Right hindlimb (tissue), 1 donor: ENCODE data around the gene TPO.
"Not testable (repeated sequence)": the region's sequence is repeated elsewhere in the genome, so short reads cannot be mapped to it uniquely, and the experiment has no call there.

Experiments
- DNase-seq: peaks from one replicate; pipeline ENCODE4 v3.0.0-alpha.2; 2018

TPO gene

GRCh38 chr2:1486670-1487069, 73.4 kb downstream of the TPO start:
- DNase-seq: no peak

- DNase-seq: no peak
Observed at GRCh38 chr2:1487758-1488157, 74.5 kb downstream of the TPO start.

DNA sequence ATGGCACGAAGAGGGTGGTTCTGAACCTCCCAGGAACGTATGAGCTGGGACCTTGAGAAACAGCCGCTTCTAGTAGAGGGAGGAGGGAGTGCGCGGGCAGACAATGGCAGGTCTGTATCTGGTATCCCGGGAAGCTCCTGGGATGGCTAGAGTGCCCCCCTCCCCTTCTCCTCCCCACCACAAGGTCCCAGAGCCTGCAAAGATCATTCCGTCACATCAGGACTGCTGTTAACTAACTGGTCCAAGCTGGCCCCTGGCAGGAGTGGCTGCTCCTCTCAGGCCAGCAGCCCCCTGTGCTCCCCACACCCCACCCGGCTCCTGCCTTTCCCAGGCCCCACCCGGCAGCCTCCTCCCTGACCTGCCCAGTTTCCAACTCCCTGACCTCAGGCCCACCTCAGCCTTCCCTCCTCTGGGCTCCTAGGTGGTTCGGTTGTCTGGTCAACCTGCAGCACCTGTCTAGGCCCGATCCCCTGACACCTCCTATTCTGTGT, 75.0 kb downstream of the TPO start:
- no peak for DNase-seq

DNA sequence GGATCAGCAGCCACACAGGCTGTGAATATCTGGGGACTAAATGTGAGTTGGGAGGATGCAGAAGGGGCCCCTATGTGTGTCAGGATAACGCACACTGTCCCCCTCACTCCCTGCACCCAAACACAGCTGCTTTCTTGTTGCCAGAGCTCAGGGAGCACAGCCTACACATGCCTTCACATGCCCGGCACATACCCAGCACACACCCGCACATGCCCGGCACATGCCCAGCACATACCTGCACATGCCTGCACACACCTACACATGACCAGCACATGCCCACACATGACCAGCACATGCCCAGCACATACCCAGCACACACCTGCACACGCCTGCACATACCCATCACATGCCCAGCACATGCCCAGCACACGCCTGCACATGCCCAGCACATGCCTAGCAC, 75.6 kb downstream of the TPO start:
- DNase-seq: no peak

DNA sequence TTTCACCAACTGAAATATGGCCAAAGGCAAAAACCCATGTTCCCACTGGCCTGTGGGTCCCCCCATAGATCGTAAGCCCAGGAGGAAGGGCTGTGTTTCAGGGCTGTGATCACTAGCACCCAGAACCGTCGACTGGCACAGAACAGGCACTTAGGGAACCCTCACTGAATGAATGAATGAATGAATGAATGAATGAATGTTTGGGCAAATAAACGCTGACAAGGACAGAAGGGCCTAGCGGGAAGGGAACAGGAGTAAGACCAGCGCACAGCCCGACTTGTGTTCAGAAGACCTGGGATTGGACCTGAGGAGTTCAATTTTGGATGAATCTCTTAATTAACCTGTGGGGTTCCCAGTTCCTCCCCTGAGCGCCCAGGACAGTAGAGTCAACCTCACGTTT, 76.2 kb downstream of the TPO start:
- no peak for DNase-seq

DNA sequence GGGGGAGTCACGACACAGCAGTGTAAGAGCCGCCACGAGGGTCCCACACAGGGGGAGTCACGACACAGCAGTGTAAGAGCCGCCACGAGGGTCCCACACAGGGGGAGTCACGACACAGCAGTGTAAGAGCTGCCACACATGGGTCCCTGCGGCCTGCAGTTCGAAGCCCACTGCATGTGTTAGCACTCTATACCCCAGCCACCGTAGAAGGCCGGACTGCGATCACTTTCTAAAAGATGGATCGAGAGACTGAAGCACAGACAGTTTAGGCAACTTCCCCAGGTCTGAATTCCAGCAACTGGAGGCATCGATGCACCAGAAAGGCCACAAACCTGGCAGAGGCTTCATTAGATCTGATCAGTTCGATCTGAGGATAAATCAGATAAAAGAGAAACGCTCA, 77.1 kb downstream of the TPO start:
- DNase-seq: not testable (repeated sequence)

GRCh38 chr2:1491751-1492150, 78.5 kb downstream of the TPO start:
- no peak for DNase-seq

DNA sequence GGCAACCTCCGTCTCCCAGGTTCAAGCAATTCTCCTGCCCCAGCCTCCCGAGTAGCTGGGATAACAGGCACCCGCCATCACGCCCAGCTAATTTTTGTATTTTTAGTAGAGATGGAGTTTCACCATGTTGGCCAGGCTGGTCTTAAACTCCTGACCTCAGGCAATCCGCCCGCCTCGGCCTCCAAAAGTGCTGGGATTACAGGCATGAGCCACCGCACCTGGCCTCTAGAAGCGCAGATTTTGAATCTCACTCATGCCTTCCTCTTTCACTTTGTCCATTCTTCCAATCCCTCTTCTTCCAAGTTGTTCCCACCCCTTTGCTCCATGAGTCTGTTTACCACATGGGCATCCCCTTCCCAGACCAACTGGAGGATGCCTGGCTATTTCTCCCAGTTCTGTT, 79.0 kb downstream of the TPO start:
- DNase-seq: not testable (repeated sequence)

GRCh38 chr2:1492711-1493430, 79.6 kb downstream of the TPO start:
- DNase-seq: no peak

GRCh38 chr2:1493431-1494126, 80.3 kb downstream of the TPO start:
- DNase-seq: no peak

- DNase-seq: no peak
Observed at GRCh38 chr2:1494257-1494656, 81.0 kb downstream of the TPO start.

- no peak for DNase-seq
Observed at GRCh38 chr2:1494906-1495305, 81.6 kb downstream of the TPO start.

GRCh38 chr2:1495676-1496358, 82.6 kb downstream of the TPO start:
- DNase-seq: no peak

DNA sequence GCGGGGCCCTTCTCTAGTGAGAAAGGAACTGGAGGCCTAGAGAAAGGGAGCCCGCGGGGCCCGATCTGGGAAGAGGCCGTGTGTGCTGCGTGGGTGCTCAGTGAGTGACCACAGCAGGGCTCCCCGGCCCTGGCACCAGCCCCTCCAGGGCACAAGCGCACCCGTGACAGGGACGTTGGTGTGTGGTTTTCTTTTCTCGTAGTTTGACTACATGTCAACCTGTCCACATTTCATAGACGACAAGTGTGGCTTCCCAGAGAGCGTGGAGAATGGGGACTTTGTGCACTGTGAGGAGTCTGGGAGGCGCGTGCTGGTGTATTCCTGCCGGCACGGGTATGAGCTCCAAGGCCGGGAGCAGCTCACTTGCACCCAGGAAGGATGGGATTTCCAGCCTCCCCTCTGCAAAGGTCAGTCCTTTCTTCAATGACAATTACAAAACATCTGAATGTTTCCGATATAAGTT, 83.1 kb downstream of the TPO start:
- DNase-seq: no peak

- DNase-seq: no peak
Observed at GRCh38 chr2:1497122-1497611, 83.9 kb downstream of the TPO start.

DNA sequence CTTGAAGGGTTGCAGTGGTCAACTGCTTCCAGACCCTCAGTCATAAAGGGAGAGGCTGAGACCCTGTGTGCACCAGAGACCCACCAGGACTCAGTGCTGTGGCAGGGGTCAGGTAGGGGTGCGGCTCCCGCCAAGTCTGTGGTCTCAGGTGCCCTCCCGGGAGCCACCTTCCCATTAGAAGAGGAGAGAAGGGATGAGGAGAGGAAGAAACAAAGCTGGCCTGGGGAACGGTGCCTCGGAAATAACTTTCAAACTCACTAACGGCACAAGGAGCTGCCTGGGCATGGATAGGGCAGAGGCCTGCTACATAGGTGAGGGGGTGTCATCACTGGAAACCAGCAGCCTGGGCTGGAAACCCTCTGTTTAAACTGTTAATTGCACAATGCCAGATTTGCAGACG, 84.9 kb downstream of the TPO start:
- no peak for DNase-seq

DNA sequence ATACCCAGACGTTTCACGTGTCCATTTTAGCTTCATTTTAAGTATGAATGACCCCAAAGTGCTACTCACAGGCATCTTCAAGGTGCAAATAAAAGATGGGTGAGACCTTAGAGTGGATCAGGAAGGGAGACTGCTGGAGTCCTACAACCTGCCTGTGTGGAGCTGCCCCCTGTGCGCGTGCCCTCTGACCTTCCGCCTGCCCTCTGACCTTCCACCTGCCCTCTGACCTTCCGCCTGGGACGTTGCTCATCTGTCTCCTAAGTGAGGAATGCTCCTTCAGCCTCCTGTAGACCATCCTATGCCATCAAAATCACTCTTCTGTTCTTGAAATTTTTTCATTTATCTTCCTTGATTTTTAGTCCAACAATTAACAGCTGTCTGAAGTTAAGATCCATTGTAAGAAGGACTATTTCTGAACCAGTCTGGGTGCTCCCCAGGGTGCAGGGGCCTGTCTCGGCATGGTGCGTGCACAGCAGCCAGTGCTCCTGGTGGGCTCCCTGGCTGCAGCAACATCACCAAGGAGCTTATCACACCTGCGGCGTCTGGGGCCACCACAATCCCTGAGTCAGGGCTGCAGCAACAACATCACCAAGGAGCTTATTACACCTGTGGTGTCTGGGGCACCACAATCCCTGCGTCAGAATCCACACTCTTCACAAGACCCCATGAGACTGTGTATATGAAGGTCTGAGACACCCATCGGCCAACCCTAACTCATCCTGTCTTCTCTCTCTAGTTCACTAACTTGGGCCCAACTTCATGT, 86.0 kb downstream of the TPO start:
- no peak for DNase-seq

GRCh38 chr2:1501038-1501851, 88.0 kb downstream of the TPO start:
- DNase-seq: no peak

DNA sequence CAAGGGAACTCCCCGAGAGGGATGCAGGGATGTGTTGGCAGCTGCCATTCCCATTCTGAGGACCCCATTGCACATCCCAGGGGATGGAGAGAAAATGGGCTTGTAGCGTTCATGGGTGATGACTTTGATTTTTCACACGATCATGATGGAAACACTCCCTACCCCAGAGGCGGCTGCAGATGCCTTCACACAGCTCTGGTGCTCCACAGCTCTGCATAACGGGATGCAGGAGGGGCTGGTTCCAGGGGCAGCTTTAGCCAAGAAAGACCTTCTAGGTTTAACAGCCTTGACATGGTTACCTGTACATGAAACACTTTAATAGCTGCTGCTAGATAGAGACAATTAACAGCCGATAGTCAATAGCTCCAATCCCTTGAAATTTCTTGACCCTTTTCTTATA, 88.7 kb downstream of the TPO start:
- DNase-seq: no peak

- DNase-seq: no peak
Observed at GRCh38 chr2:1502891-1503304, 89.6 kb downstream of the TPO start.

DNA sequence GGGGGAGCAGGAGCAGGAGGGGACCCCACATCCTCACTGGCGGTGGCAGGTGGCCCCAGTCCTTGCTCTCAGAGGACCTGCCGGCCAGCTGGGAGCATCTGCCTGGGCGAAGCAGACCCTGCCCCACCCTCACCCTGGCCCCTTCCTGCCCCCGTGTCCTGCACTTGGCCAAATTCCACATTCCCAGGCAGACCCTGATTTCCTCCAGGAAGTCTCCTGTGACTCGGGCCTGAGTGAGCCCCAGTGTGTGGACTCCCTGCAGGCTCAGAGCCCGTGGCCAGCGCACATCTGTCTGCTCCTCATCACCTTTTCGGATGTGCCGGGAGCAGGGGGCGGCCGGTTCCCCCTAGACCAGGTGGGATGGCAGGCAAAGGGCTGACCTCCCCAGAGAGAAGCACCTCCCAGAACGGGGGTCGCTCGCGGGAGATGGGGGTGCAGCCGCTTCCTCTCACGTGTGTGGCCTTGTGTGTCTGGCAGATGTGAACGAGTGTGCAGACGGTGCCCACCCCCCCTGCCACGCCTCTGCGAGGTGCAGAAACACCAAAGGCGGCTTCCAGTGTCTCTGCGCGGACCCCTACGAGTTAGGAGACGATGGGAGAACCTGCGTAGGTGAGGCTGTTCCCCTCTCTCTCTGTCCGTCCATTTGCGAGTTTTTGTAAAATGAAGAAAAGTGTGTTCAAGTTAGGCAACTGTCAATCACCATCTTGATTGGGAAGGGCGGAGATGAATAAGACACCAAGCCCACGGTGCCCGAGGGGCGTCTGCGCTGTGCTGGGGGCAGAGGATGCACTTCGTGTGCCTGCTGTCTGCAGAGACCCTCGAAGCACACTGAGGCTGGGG, 90.4 kb downstream of the TPO start:
- no peak for DNase-seq
